Caco-2 (cell line): Measurements from ENCODE around the gene OLFM1. TPM values are rescaled to one million over a fixed set of nuclear protein-coding genes. Genes with fewer than 3 reads are reported as not detected.

ENCODE experiments used
- BruUV-seq: library from RNA; stranded (reverse); fragments of 400-500 nt; replicated peaks from 2 replicates; lab custom pipeline; 2021; lab: Mats Ljungman, UMichigan
- CTCF ChIA-PET: fragments of 300-600 bp; sonication (Branson Sonifier 250); formaldehyde crosslinking; loops from one replicate; lab custom pipeline; 2022; ENCODE audit warnings: antibody characterized with exemption; lab: Charles Lee
- POLR2A ChIA-PET: fragments of 300-600 bp; sonication (Branson Sonifier 250); formaldehyde crosslinking; loops from one replicate; lab custom pipeline; 2022; ENCODE audit warnings: antibody characterized with exemption; lab: Charles Lee
- DNase-seq, 2 experiments: peaks; one replicate each; pipeline versions ENCODE4 v3.0.0 to v3.0.0-alpha.2; 2020 to 2022
- H3K27me3 ChIP-seq: replicated peaks from 2 replicates; pipeline ENCODE4 v1.6.0; 2011; ENCODE audit warnings: low read length; ENCODE audit not compliant: control insufficient read depth, insufficient read depth
- H3K36me3 ChIP-seq: 2 replicates; pipeline ENCODE4 v1.5.1; 2011; ENCODE audit warnings: low read length; ENCODE audit not compliant: control insufficient read depth, insufficient read depth
- H3K4me1 ChIP-seq: fragments of 250-450 bp; sonication (Bioruptor Pico); 2 replicates; pipeline ENCODE4 v1.5.1; 2020; ENCODE audit warnings: mild to moderate bottlenecking
- H3K4me3 ChIP-seq: 2 replicates; pipeline ENCODE4 v1.5.1; 2011; ENCODE audit warnings: low read depth, mild to moderate bottlenecking, control low read depth, low read length
- H3K9me3 ChIP-seq: fragments of 250-450 bp; sonication (Bioruptor Pico); 2 replicates; pipeline ENCODE4 v1.5.1; 2020; ENCODE audit warnings: mild to moderate bottlenecking, moderate library complexity
- H3K27ac Mint-ChIP-seq: one replicate; pipeline ENCODE4 v1.8.0; 2022; ENCODE audit warnings: mixed read lengths; ENCODE audit not compliant: unreplicated experiment
- H3K27me3 Mint-ChIP-seq: one replicate; pipeline ENCODE4 v1.8.0; 2022; ENCODE audit warnings: mixed read lengths; ENCODE audit not compliant: insufficient read depth, unreplicated experiment
- H3K36me3 Mint-ChIP-seq: one replicate; pipeline ENCODE4 v1.8.0; 2022; ENCODE audit warnings: mild to moderate bottlenecking, mixed read lengths; ENCODE audit not compliant: insufficient read depth, unreplicated experiment
- H3K4me1 Mint-ChIP-seq: one replicate; pipeline ENCODE4 v1.8.0; 2022; ENCODE audit warnings: low read depth, mixed read lengths; ENCODE audit not compliant: unreplicated experiment
- H3K4me3 Mint-ChIP-seq: one replicate; pipeline ENCODE4 v1.8.0; 2022; ENCODE audit warnings: mild to moderate bottlenecking, moderate library complexity, mixed read lengths; ENCODE audit not compliant: unreplicated experiment
- H3K9me3 Mint-ChIP-seq: one replicate; pipeline ENCODE4 v1.8.0; 2022; ENCODE audit warnings: mixed read lengths; ENCODE audit not compliant: unreplicated experiment
- CTCF ChIP-seq, 2 experiments: fragments of 200-600 bp in 1 of 2; IDR thresholded peaks; 1 replicate in 1 of 2; 2 replicates in 1 of 2; pipeline versions ENCODE4 v1.5.1 to v1.8.0; 2011 to 2022; ENCODE audit warnings: antibody characterized with exemption in 1 of 2, control low read depth in 1 of 2, inconsistent platforms in 1 of 2, low read depth in 1 of 2, low read length in 1 of 2, mild to moderate bottlenecking in 1 of 2, moderate library complexity in 1 of 2; ENCODE audit not compliant: insufficient read depth in 1 of 2, severe bottlenecking in 1 of 2, unreplicated experiment in 1 of 2
- intact Hi-C: fragments of 100-400 bp; cut with micrococcal nuclease; formaldehyde crosslinking; loops from one replicate; pipeline ENCODE4 v1.10.0; 2022; ENCODE audit not compliant: unreplicated experiment
- total RNA-seq: library from RNA; stranded (reverse); gene quantifications from 2 replicates; pipeline ENCODE4 v1.2.3, GENCODE V29; 2022

Gene OLFM1
- total RNA-seq, 1 experiment from 2014 or later = not detected

GRCh38 chr9:135122316-135122715, 34.8 kb downstream of the OLFM1 start:
- Histone ChIP-seq H3K4me1 (no peaks in the 10 kb centered on the region), H3K36me3 (no peaks in the 10 kb centered on the region), H3K27me3 (no peaks in the 10 kb centered on the region), H3K9me3 (no peaks in the 10 kb centered on the region), H3K4me3 (no peak overlapping the region)
- Mint-ChIP-seq H3K27me3 (peaks cover 13% of the 10 kb centered on the region), H3K4me1 (no peaks in the 10 kb centered on the region), H3K4me3 (no peak overlapping the region), H3K27ac (no peak overlapping the region), H3K36me3 (no peaks in the 10 kb centered on the region), H3K9me3 (peaks cover 9% of the 10 kb centered on the region)
- TF ChIP-seq CTCF (IDR thresholded peaks at IDR 0.05; ENCODE audit: insufficient read depth in 1 of 2, low read depth in 1 of 2, low read length in 1 of 2, severe bottlenecking in 1 of 2, unreplicated experiment in 1 of 2) = no peak
- ChIA-PET POLR2A (no interaction called here), CTCF (no interaction called here)
- no peak for DNase-seq
- BruUV-seq = no TSS peak
- intact Hi-C loops = no loop called here

DNA sequence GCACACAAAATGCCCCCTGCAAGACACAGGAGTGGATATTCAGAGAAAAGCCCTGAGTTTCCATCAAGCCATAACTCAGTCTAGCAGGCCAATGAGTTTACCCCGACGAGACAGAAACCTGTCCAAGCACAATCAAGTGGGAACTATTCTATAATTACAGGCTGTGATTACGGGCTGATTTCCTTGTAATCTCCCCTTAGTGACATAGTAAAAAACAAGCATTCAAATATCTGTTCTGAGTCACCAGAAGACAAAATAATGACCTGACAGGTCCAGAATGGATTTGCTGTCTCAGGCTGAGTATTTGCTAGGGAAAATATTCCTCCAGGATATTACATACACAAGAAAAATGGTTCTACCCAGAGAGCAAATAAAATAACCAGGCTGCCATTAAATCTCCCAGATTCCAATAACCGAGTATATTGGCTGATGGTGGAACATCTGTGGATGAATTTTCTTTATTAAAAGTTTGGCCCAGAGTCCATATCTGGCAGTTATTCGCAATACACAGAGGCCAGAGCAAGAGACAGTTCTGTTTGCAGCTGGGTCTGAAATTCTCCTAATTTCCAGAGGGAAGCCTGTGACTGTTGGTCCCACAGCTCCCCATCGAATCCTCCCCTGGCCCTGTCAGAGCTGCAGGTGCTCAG, 35.8 kb downstream of the OLFM1 start:
- Mint-ChIP-seq H3K27me3 (peaks cover 15% of the 10 kb centered on the region), H3K9me3 (no peaks in the 10 kb centered on the region), H3K4me3 (no peak overlapping the region), H3K4me1 (no peaks in the 10 kb centered on the region), H3K27ac (no peak overlapping the region), H3K36me3 (no peaks in the 10 kb centered on the region)
- DNase-seq = no peak
- no peak overlapping the region for H3K4me3 ChIP-seq
- intact Hi-C loops = no loop called here
- BruUV-seq = no TSS peak
- POLR2A ChIA-PET = no interaction called here
- no peak for TF ChIP-seq CTCF (IDR thresholded peaks at IDR 0.05; ENCODE audit: insufficient read depth in 1 of 2, low read depth in 1 of 2, low read length in 1 of 2, severe bottlenecking in 1 of 2, unreplicated experiment in 1 of 2)
- CTCF ChIA-PET = no interaction called here
- H3K36me3 ChIP-seq = no peaks in the 10 kb centered on the region
- no peaks in the 10 kb centered on the region for H3K9me3 ChIP-seq
- no peaks in the 10 kb centered on the region for H3K4me1 ChIP-seq
- H3K27me3 ChIP-seq = no peaks in the 10 kb centered on the region

DNA sequence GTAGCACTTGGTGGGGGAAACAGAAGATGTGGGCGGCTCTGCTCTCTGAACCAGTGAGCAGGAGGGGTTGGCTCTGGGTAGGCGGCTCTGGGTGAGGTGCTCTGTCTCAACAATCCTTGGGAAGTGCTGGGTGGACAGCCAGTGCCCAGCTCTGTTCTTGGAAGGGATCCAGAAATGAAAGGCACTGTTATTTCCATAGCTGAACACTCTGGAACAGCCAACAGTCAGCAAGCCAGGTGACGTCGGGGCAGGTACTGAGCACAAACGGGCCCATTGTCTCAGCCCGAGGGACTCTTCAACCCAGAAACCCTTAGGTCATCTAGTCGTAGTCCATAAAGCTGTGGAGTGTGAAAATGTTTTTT, 36.3 kb downstream of the OLFM1 start:
- H3K9me3 ChIP-seq = no peaks in the 10 kb centered on the region
- no peak for TF ChIP-seq CTCF (IDR thresholded peaks at IDR 0.05; ENCODE audit: insufficient read depth in 1 of 2, low read depth in 1 of 2, low read length in 1 of 2, severe bottlenecking in 1 of 2, unreplicated experiment in 1 of 2)
- no TSS peak for BruUV-seq
- ChIA-PET CTCF (no interaction called here), POLR2A (no interaction called here)
- Mint-ChIP-seq H3K4me1 (no peaks in the 10 kb centered on the region), H3K4me3 (no peak overlapping the region), H3K36me3 (no peaks in the 10 kb centered on the region), H3K27me3 (peaks cover 15% of the 10 kb centered on the region), H3K9me3 (no peaks in the 10 kb centered on the region), H3K27ac (no peak overlapping the region)
- H3K36me3 ChIP-seq = no peaks in the 10 kb centered on the region
- intact Hi-C loops = no loop called here
- DNase-seq = no peak
- H3K4me1 ChIP-seq = no peaks in the 10 kb centered on the region
- no peaks in the 10 kb centered on the region for H3K27me3 ChIP-seq
- no peak overlapping the region for H3K4me3 ChIP-seq
